H1 (cell line): ENCODE measurements around the gene MRPS12.

ENCODE experiments used
- JUND ChIP-seq: IDR thresholded peaks from 2 replicates; pipeline ENCODE4 v1.6.1; 2011; ENCODE audit warnings: mild to moderate bottlenecking, improper control_type of control experiment, low read length
- MAFK ChIP-seq: IDR thresholded peaks from 2 replicates; pipeline ENCODE4 v1.6.1; 2012; ENCODE audit warnings: low read depth, mild to moderate bottlenecking, improper control_type of control experiment, low read length
- POLR2A ChIP-seq, 2 experiments: IDR thresholded peaks; 1 replicate in 1 of 2; 2 replicates in 1 of 2; pipeline ENCODE4 v1.6.1; 2011; ENCODE audit warnings: low read depth in 2 of 2, low read length in 2 of 2, mild to moderate bottlenecking in 2 of 2; ENCODE audit errors: control extremely low read depth in 1 of 2
- RAD21 ChIP-seq, 2 experiments: IDR thresholded peaks in 1 of 2; conservative IDR thresholded peaks in 1 of 2; 2 replicates each; pipeline ENCODE4 v1.6.1; 2011; ENCODE audit warnings: low read depth in 2 of 2, low read length in 2 of 2, improper control_type of control experiment in 1 of 2, inconsistent platforms in 1 of 2, mild to moderate bottlenecking in 1 of 2, moderate library complexity in 1 of 2
- YY1 ChIP-seq: IDR thresholded peaks from 2 replicates; pipeline ENCODE4 v1.6.1; 2011; ENCODE audit warnings: low read depth, mild to moderate bottlenecking, low read length

GRCh38 chr19:38964738-38965137, 34.0 kb downstream of the MRPS12 start:
- TF ChIP-seq JUND (no peak), POLR2A (IDR thresholded peaks at IDR 0.05; ENCODE audit: control extremely low read depth in 1 of 2, low read depth in 2 of 2, low read length in 2 of 2) (no peak), YY1 (no peak), MAFK (no peak), RAD21 (IDR thresholded peaks at IDR 0.05 in 1 of 2, conservative IDR thresholded peaks at IDR 0.05 in 1 of 2; ENCODE audit: low read depth in 2 of 2, low read length in 2 of 2) (no peak)
